HG02798 (cell line): ENCODE results near the gene TMOD2.

Source experiments
- ATAC-seq: cut with Tn5 transposase; IDR thresholded peaks from one replicate; pipeline ENCODE4 v1.9.1; 2021; ENCODE audit warnings: mild to moderate bottlenecking; ENCODE audit not compliant: unreplicated experiment, poor library complexity

Gene TMOD2

DNA sequence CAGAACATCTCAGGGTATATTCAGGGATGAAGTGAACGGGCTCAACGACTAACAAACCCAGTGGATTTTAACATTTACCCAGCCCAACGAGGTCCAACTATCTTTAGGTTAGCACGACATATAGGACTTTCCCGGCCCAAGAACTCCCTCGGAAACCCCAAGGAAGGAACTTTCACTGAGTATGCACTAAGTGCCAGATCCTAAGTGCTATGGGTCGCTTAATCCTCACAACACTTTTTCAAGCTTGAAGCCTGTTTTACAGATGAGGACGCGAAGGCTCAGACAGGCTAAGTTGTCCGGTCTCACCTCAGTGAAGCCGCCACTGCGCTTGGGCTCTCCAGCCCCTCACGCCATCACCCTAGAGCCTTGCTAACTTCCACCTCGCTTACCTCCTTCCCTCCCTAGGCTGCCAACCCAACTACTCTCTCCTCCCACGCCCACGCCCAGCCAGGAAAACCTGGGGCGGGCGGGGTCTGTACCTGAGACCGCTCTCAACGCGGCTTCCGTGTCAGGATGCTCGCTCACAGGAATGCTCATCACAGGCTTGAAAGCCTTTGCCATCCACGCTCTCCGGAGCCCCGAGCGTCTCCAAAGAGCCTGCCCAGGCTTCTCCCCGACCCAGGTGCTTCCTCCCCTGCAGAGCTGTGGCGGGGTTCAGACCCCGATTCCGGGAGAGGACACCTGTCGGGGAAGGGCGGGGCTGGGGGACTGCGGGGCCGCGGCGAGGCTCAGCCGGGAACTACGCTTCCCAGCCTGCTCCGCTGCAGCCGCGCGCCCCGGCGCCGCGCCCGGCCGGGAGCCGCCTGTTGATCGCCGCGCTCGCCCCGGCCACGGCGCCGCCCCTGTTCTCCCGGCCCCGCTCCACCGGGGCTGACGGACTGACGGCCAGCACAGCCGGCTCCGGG, at the start of gene TMOD2:
Gene TMOD2, plus strand, starts transcription at position 806 of the 905 bp plus-strand sequence. CDS start 14,845 bp downstream, outside the sequence.
- ATAC-seq: peak; percentile 82

DNA sequence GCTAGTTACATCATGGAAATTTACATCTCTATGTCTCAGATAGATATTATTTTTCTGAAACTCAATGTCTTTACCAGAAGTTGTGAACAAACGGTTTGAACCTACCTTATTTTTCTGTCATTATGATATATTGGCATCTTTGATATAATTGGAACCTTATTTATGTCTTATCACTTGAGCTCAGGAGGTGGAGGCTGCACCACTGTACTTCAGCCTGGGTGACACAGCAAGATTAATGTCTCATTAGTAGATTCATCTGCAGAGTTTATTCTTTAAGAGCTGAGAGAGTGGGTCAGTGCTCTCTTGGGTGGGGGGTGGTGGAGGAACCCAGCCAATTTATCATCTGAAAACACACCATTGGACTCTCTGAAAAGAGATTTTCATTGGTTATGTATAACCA, 48.7 kb upstream of the TMOD2 start:
- ATAC-seq: no peak

DNA sequence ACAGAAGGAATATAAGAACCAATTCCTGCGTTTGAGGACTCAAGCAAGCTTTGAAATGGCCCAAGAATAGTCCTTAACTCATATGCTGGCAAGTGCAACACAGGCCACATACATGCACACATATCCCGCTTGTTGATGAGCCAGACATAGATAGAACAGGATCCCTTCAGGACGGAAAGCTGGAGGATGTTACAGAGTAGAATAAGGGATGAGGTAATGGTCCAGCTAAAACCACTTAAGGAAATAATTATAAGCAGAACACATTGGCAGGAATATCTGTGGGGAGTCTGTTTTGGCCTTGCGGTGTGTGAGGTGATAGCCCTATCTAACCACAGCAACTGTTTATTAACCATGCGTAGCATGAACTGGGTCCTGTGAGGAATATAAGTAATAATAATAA, 45.1 kb upstream of the TMOD2 start:
- no peak for ATAC-seq

DNA sequence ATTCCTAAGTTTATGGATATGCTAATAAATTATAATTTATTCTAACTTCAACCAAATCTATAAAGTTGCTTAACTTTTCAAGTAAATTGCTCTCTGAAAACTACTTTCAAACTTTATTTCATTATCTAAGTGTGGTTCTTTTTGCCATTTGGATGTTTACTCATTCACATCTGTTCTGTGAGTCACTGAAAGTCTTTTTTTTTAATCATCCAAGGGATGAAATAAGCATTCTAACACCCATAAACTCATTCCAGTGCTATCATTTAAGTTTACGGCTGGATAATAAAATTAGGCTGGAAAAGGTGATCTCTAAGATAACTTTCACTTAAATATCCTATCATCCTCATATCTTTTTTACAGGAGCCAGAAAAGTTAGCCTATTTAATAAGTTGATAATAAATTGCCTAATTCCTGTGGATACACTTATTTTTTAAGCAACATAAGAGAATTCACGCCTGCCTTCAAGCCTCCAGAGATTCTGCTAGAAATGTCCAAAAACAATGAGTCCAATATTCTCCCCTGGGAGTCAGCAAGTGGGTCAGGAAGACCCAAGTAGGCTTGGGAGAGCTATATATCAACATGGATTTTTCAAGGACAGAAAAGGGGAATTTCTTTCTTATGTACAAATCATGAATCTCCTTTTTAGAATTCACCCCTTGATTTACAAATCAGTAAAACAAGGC, 44.3 kb upstream of the TMOD2 start:
- no peak for ATAC-seq

DNA sequence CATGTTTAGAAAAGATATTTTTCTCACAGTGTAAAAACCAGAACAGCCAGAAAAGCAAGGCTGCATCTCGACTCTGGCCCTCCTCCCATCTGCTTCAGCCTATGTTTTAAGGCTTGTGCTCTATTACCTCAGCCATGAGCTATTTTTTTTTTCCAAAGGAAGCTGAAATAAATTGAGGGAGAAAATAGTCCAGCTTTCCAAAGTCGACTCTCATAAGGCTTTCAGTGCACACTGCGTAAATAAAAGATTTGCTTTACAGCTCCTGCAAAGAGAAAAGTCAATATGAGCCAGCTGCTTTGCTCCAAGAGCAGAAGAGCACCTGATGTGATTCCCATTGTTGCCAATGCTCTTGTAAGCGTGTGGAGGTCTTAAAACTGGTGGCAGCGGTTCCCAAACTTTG, 43.4 kb upstream of the TMOD2 start:
- no peak for ATAC-seq

DNA sequence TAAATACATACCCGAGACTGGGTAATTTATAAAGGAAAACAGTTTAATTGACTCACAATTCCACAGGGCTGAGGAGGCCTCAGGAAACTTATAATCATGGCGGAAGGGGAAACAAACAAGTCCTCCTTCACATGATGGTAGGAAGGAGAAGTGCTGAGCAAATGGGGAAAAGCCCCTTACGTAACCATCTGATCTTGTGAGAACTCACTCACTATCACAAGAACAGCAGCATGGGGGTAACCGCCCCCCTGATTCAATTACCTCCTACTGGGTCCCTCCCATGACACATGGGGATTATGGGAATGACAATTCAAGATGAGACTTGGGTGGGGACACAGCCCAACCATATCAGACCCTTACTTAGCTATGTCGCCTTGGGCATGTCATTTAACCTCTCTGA, 42.4 kb upstream of the TMOD2 start:
- no peak for ATAC-seq

DNA sequence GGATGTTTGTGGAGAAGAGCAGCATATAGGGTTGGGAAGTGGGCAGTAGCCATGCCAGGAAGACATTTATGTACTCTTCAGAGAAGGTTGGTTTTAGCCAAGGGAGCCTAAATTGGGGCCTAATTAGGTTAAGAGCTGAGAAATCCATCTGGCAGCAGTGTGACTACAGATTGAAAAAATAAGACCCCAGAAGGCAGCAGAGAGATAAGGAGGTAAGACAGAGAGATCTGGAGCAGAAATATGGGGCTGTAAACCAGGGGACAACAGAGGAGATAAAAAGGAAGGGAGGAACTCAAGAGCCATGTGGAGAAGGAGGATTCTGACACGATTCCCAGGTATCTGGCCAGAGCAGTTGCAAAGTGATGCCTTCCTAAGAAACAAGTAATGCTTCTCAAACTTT, 37.2 kb upstream of the TMOD2 start:
- ATAC-seq: no peak

DNA sequence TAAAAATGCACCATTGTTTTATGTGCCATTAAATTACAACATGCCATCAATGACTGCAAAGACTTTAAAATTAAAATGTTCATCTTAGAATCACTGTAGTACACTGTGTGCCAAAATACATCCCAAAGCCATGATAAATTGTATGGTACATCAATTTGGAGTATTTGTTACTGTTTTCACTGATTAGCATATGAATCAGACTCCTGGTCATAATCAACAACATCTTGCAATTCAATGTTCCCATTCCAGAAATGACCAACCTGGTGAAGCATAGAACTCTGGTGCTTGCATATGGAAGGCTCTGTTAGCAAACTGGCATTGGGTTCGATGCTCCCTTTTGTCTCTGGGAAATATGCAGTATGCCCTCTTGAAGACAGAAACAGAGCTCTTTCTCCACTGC, 36.5 kb upstream of the TMOD2 start:
- ATAC-seq: no peak

DNA sequence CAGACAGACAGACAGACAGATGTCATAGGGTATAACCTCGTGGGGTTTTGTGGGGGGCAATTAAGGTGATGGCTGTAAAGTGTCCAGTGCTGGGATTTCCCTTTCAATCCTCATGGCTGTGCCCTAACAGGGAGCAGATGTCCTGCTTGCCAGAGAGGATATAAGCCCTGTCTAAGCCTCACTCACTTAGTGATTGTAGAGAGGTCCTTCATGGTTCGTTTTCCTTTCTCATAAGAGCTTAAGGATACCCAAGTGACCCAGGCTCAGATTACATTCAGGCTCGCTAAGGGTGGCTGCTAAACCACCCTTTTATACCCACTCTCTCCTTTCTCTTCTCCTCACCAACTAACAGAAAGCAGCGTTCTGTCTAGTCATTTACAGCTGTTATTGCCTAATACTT, 33.2 kb upstream of the TMOD2 start:
- no peak for ATAC-seq

DNA sequence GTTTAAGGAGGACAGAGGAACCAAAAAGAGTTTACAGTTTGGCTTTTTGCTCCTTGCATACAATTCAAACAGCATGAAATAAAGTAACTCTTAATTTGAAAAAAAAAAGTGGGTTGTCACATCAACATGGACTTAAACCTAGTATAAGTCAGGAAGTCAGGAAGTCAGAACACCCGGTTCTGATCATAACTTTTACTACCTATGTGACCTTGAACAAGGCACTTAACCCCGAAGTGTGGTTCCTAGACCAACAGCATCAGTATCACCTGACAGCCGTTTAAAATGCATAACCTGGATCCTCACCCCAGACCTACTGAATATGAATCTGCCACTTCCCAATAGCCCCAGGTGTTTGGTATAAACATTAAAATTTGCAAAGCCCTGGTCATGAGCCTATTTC, 32.7 kb upstream of the TMOD2 start:
- ATAC-seq: no peak

DNA sequence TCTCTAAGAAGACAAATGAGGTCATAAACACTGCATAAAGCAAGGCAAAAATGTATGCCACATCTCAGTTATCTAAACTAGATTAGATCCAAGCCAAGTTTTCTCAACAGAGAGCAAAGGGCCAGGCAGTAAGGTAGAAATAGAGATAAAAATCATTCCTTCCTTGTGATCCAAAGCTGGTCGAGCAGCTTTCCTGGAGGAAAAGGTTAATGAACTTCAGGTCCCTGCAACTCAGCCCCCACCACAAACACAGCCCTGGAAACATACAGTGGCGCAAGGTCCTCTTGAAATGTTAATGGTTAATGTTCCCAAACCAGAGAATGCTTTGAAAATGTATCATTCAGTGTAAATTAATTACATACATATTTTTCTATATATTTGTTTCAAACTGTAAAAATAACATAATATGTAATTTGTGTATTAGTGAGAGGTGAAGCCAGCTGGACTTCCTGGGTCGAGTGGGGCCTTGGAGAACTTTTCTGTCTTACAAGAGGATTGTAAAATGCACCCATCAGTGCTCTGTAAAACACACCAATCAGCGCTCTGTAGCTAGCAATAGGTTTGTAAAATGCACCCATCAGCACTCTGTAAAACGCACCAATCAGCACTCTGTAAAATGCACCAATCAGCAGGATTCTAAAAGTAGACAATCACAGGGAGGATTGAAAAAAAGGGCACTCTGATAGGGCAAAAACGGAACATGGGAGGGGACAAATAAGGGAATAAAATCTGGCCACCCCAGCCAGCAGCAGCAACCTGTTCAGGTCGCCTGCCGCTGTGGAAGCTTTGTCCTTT, 31.0 kb upstream of the TMOD2 start:
- no peak for ATAC-seq

DNA sequence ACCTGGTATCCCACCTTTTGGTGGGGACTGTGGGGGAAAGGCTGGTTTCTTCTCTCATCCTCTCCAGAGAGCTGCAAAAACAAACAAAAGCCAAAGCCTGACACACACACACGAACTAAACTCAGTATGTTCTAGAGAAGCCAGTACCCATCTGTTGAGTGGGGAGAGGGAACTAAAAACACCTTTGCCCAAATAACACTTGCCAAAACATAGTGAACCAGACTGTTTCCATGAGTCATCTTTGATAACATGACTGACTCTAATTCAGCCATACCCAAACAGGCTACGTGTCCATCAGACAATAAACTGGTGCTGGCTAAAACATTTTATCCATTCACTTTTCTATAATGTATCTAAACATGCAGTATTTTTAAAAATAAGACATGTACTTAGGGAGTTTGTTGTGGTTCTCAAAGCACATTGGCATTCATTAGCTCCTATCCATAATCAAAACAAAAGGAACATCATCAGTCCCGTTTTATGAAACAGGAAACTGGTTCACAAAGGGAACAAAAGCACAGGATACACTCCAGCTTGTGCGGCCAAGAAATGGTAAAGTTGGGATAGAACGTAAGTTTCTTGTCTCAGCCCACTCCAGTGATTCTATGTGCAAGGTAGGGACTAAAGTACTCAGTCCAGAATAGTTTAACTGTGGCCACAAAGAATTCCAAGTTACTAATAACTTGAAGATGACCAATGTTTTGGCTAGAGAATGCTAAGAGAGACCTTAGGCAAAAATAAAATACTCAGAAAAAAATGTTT, 30.0 kb upstream of the TMOD2 start:
- no peak for ATAC-seq

DNA sequence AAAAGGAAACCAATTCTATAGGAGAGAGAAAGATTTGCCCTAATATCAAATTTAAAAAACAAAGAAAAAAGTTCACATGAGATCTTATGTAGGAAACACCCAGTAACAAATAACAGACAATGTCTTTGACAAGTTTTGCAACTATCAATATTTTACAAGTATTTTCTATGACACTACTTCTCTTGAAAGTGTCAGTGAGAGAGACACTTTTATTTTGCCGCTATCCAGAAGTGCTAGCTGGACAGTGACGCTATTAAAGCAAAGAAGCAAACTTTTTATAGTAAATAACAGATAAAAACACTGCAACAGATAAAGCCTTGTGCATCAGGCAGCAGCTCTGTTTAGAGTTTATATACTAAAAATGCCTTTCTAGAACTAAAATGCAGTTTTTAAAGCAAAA, 27.2 kb upstream of the TMOD2 start:
- no peak for ATAC-seq

DNA sequence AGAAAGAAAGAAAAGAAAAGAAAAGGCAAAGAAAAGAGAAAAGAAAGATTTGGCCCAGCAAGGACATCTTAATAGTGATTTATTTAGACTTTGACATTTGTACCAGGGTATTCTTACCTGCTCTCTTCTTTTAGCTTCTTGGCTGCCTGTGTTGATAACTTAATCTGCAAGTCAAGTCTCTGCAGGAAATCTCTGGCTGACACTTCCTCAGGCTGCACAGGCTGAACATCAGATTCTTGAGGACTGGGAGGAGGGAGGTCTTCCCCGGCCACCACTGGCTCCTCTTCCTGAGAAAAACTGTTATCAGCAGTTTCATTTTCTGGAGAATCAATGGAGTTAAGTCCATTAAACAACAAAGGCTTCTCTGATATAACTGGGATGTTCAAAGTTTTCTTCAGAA, 26.7 kb upstream of the TMOD2 start:
- no peak for ATAC-seq

DNA sequence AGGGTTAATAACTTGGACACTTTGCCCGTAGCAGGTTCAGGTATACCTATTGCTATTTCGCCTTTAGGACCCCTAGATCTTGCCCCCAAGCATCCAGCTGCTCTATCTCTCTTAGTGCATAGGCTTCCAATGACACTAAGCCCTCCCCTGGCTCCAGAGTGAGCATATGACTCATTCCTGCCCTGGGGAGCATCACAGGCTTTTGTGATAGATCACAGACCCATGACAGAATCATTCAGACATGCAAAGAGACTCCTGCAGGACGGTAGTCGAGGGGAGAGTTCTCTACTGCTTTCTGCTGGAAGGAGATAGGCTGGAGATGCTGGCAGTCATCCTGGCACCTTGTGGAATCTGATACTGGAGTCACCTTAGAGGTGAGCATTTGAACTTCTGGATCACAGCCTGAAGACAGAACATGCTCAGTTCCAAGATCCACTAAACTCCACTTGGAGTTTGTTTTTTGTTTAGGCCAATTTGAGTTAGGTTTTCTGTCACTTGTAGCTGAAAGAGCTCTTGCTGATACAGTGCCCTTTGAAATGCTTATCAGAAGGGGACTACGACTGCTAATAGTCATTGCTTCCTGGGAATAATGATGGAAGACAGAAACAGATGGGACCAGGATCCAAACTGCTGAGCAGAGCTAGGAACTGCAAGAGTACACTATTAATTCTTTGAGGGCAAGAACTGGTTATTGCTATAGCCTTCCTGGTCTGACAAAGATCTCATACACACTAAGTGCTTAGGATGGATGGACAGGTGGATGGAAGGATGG, 24.9 kb upstream of the TMOD2 start:
- ATAC-seq: peak; percentile 78

DNA sequence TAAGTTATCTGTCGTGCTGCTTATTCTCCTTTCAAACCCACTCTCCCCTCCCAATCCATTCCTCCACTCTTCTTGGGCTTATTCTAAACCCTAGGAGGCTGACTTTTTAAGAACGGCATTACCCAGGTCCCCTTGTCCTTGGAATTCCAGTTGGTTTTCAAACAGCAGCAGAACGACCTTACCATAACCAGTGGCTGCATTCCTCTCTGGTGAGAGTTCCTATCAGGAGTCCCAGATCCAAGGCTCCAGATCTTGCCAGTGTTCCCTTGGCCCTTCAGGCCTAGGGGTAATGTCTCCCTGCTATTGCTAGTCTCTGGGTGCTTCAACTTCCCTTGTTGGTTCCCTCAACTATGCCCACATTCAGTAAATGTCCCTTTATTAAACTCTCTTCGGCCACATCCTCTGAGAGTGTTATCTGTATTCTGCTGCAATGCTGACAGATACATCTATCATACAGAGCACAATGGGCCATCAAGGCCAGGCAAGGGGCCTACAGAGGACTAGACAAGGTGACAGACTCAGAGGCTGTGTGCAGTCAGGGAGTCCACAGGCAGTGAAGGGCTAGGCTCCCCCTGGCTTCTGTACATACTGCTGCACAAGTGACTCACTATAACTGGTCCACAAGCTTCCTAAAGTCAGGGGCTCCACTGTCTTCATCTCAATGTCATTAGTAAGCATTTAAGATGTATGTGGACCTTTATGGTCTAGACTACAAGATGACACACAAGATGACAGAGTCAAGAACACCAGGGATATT, 24.1 kb upstream of the TMOD2 start:
- no peak for ATAC-seq

DNA sequence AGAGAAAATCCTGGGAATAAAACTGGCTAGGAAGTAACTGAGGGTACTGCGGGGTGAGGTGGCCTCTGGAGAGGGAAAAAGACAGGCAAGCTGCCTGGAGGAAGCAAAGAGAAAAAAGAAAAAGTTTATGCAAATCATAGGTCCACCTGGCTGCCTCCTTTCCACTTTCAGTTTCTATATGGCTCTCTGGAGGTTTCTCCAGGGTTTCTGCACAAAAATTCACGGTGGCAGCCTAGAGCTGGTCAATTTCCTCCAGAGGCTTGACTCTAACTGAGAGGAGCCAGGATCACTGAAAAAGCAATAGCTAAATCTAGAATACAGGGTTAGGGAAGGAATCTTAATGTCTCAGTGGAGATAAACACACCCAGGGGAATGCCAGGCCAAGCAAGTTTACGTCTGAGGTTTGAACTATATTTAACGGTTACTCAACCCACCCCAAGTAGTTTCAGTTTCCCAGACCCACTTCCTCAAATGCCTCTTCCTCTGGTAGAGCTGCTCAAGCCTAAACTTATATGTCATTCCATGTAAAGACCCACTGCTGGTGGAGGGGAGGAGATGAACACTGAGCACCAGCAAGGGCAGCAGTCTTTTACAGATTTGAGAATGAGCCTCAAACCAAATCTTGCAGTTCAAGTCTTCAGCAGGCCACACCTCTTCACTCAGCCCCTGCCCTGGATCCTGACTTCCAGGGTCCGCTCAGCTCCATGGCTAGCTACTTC, 19.7 kb upstream of the TMOD2 start:
- ATAC-seq: peak; percentile 69

DNA sequence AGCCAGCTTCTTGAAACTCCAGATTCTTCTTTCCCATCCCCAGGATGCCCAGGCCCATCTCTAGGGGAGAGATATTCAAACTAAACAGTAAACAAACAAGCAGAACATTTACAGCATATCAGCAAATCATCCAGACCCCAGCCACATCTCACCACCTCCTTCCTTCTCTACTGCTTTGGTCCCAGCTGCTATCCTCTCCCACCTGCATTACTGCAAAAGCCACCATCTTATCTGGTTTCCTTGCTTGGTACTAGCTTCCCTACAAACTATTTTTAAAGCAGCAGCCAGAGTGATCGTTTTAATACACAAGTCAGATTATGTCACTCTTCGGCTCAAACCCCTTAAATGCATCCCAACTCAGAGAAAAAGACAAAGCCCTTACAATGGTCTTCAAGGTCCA, 18.8 kb upstream of the TMOD2 start:
- ATAC-seq: no peak
